ENCODE data around the gene NAT10.
"Not testable (repeated sequence)": the region's sequence is repeated elsewhere in the genome, so short reads cannot be mapped to it uniquely, and the experiment has no call there.

The NAT10 gene

DNA sequence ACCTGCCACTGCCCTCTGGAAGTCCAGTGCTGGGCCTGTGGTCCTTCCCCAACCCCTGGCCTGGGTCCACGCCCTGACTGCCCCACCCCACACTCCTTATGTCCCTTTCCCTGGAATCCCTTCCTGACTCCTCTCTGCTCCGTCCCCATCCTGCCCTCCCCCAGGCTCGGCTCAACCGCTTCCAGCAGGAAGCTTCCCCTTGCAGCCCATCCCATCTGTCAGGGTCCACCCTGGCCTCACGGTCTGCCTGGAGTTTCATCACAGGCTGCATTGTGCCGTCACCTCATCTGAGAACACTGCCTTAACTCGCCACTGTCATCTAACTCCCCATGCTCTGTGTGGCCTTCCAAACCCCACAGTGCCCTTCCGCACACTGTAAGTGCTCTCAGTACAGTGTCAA lies 64.3 kb downstream of the NAT10 start:
- DNase-seq: no peak

DNA sequence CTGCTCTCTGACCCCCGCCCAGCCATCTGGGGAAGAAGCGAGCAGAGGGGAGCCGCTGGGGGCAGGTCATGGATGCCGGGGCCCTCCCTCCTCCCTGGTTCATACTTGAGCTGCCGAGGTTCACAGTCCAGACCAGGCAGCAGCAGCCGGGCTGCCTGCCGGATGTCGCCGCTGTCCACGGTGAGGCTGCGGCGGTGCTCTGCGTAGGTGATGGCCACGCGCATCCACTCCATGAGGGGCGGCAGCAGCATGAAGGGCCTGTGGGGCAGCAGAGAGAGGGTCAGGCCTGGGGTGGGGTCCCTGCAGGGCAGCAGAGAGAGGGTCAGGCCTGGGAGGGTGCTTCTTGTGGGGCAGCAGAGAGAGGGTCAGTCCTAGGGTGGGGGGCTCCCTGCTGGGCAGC lies 67.6 kb downstream of the NAT10 start:
- no peak for DNase-seq

DNA sequence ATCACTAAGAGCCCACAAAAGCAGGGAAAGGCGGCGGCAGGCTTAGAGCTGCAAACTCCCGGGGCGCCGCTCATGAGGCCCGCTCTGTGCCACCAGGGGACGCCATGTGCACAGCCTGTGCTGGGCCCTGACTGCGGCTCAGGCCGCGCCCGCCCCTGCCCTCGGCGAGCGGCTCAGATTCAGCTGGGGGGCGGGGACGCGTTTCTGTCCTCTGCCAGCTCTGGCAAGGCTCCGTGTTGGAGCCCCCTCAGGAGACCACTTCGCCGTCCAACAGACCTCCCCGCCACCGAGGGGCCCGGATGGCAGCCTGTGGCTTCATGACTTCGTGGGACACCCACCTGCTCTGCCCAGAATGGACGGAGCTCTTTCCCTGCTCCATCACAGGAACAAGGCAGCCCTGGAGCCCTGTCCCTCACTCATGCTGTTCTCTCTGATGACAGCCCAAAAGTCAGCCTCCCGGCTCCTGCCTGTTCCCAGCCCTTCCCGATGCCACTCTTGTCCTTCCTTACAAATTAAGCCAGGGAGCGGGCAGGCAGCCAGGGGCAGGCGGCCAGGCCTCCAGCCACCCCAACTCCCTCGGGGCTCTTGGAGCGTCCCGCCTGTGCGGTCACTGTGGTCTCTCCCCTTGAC lies 69.1 kb downstream of the NAT10 start:
- peak; percentile 91 for DNase-seq

DNA sequence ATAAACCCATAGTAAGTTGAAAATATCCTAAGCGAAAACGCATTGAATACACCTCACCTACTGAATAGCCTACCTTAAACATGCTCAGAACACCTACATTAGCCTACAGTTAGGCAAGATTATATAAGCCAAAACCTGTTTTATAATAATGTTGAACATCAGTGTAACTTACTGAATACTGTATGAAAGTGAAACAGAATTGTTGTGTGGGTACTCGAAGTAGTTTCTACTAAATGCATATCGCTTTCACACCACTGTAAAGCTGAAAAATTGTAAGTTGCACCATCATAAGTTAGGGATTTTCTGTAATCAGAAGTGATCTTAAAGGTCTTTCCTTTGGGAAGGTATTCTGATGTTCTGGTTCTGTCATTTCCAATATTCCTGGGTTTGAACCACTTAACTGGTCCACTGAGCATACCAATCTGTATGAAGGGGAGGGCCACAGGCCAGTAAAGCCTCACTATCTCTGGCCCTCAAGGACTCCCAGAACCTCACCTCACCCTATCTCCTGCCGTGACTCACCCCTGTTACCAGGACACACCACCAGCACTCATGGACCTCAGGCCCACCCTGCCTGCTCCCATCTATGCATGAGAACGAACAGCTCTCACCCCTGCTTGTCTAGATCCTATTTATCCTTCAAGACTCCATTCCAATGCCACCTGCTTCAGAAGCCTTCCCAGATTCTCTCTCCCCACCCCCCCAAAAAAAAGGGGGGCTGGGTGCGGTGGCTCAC lies 70.0 kb downstream of the NAT10 start:
- no peak for DNase-seq

DNA sequence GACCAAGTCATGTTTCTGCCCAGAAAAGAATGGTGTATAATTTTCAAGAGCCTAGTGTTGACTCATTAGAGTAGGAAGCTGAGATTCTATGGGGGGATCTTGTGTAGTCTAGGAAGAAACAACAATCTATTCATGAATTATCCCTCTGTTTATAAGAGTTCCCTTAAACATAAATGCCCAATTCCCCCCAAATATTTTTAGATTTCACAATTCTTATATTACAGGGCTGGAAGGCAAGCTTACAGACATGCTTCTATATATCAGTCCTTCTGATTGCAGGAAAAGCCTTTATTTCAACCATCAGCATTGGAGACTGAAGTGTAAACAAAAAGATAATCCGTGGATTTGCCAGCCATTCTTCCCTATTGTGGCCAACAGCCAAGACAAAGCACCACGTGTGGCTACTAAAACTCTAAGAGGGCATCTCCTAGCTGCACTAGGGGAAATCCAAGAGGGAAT lies 71.4 kb downstream of the NAT10 start:
- DNase-seq: no peak

DNA sequence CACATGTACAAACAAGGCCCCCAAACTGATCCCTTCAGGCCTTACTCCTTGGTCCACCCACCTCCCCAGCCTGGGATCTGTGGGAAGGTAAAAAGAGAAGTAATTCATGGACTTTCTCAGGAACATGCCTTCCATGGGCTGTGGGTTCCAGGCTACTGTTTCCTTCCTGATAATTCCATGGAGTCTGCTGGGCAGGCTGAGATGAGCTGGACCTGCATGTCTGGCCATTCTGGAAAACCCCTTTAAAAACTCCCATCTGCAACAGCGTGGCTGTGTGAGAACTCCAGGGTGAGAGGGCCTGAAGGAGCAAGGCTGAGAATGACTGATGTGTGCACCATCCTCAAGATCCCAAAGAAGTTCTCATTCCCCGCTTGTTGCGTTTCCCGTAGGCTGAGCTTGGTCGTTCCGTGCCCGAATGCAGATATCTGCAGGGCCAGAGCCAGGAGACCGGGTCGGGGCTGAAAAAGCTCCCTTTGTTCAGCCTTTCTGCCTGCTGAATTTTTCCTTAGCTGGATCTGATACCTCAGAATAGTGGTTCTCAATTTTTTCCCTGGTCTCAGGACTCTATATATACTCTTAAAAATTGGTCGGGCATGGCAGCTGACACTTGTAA lies 72.9 kb downstream of the NAT10 start:
- no peak for DNase-seq

DNA sequence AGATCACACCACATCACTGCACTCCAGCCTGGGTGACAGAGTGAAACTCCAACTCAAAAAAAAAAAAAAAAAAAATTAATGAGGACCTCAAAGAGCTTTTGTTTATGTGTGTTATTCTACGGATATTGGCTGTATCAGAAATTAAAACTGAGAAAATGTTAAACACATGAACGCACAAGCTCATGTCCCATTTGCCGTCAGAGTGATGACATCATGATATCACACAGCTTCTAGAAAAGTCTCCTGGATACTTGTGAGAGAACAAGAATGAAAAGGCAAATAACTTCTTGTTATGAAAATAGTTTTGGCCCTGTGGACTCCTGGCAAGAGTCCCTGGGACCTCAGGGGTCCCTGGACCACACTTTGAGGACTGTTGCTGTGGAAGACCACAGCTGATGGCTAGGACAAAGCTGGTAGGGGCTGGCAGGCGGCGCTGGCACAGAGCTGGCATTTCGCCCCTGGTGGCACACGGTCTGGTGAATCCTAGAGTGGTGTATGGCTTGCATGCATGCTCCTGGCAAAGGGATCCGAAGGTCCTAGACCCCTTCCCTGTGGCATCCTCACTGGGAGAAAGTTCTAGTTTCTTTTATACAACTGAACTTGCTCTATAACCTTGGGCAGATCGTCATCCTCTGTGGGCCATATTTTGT lies 73.7 kb downstream of the NAT10 start:
- no peak for DNase-seq

DNA sequence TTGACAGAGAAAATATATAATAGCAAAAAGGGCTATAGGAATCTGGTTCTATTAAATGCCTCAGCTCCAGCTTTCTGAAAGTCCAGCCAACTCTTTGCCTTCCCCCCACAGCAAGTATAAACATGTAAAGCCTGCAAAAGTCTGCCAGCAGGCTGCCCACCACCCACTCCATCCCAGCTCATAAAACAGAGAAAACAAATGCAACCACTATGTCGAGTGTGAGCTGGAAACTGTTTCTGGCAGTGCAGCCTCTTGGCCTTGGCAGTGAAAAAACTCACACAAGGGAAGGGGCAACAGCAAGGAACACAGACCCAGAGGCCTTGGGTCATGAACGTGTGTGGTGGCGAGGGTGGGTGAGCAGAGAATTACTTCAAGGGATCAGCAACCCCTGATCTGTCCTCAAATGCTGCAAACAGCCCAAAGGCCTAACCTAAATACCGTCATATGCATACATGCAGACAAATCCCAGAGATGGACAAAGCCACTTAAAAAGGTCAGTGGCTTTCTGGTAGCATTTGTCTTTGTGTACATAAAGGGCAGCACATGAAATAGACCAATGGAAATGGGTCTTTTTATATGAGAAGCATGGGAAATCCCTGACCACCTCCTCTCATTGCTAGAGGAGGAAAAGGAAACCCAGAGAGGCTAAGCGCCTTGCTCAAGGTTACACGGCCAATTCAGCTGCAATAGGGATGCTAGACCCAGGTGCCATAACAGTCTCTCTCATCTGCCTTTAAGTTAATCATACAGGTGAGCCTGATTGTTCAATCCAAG lies 74.8 kb downstream of the NAT10 start:
- no peak for DNase-seq

DNA sequence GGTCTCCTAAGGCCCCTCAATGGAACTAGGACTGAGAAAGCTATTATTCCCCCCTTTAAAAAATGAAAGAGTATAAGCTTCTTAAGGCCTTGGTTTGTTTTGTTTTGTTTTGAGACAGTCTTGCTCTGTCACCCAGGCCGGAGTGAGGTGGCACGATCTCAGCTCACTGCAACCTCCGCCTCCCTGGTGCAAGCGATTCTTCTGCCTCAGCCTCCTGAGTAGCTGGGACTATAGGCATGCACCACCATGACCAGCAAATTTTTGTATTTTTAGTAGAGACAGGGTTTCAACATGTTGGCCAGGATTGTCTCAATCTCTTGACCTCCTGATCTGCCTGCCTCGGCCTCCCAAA lies 75.4 kb downstream of the NAT10 start:
- DNase-seq: not testable (repeated sequence)

DNA sequence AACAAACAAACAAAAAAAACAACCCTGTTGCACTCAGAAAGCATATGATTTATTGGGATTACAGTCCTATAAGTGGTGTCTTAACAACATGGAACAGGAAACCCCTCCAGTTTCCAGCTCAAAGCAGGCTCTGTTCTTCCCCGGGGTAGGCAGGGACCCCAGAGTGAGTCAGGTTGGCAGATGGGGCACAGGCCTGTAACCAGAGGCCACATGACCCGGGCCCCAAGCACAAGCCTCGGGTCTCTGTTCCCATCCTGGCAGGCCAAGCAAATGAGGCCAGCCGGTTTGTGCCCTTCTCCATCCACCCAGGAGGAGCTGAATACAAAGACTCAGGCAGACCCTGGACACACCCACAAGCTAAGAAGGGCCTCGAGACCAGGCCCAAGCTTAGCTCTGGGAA lies 75.8 kb downstream of the NAT10 start:
- DNase-seq: no peak

DNA sequence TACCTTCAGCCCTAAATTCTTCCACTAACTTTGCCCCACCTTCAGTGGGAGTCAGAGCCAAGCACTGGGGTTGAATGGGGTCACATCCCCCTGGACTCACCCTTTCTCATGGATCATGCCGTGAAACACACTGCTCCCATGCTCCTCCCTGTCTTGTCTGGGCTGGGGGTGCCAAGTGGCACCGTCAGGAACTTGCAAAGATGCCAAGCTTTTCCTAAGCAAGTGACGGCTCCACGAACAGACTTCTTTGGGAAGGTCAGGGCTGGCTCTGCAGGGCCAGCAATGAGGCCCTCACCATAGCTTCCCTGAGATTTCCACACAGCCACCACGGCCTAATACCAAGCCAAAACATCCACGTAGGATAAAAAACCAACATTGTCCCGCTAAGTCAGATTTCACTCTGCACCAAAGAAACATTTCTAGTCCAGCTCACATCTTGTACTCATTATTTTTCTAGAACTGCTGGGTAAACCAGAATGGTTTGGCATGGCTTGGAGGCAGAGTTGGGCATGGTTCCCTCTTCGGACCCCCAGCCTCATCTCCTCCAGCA lies 76.5 kb downstream of the NAT10 start:
- DNase-seq: no peak

DNA sequence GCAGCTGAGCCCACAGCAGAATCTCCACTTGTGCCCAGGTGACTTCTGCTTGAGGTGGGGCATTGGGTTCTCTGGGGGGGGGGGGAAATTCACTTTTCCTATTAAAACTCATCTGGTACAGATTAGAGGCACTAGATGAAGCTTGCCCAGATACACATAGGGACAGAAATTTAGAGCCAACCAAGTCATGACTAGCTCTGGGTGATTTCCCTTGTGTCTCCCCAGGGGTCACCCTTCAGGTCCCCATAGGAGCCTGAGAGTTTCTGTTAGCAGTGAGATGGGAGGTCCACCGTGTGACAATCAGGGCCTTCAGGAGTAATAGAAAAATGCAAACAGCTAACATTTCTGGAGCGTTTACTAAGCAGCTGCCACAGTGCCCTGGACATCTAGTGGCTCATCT lies 77.0 kb downstream of the NAT10 start:
- DNase-seq: no peak

DNA sequence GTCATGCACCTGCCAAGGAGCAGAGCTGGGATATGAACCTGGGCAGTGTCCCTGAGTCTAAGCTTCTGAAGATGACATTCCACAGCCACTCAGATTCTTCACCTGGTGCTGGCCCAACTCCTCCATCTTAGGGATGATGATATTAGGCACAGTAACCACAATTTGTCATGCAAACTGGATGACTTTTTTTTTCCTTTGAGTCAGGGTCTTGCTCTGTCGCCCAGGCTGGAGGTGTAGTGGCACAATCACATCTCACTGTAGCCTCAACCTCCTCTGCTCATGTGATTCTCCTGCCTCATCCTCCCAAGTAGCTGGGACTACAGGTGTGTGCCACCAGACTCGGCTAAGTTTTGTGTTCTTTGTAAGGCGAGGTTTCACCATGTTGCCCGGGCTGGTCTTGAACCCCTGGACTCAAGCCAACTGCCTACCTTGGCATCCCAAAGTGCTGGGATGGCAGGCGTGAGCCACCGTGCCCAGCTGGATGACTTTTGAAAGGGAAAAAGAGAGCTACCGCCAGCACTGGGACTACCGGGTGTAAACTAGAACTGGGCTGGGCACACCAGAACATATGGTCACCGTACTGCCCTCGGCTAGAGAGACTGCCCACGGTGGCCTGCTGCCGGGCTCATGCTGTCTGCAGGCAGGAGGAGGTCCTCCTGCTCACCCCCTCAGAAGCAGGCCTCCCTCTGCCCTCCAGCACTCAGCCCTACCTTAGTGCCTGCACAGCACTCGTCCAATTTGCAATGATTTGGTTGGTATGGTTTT lies 77.7 kb downstream of the NAT10 start:
- DNase-seq: no peak

DNA sequence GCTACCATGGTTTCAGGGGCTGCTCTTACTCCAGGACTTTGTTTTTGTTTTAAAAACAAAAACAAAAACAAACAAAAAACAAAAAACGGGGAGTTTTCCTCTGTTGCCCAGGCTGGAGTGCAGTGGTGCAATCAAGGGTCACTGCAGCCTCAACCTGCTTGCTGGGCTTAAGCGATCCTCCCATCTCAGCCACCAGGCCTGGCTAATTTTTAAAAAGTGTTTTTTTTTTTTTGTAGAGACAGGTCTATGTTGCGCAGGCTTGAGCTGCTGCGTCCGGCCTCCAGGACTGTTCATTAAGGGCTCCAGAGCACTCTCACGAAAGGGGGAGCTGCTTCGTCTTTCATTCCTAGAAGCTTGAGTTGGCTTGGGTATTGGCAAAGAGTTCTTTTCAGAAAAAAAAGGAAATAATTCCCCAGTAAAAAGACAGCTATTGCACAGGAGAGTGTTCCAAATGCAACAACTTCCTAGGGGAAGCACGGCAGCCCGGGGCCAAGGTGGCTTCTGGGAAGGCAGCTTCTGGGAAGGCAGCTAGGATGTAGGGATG lies 78.5 kb downstream of the NAT10 start:
- DNase-seq: no peak

DNA sequence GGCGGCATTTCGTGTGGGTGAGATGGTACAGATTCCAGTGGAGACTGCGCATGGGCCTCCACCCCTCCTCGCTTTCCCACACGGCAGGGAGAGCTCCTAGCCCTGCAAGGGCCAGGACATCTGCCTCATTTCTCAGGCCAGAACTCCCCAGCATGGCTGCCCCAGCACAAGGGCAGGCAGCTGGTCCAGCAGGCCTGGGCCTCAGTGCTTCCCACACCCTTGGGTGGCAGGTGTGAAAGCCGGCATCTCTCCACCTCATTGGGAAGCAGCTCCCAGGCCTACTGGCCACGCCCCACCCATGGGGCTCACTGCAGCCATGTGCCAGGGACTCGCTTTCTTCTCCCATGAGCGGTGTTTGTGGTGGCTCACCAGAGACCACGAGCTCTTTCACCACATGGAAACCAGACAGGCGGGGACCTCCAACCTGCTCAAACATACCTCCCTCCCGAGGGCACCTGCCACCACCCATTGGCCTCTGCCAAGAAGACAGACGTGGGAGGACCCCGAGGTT lies 79.1 kb downstream of the NAT10 start:
- DNase-seq: no peak

DNA sequence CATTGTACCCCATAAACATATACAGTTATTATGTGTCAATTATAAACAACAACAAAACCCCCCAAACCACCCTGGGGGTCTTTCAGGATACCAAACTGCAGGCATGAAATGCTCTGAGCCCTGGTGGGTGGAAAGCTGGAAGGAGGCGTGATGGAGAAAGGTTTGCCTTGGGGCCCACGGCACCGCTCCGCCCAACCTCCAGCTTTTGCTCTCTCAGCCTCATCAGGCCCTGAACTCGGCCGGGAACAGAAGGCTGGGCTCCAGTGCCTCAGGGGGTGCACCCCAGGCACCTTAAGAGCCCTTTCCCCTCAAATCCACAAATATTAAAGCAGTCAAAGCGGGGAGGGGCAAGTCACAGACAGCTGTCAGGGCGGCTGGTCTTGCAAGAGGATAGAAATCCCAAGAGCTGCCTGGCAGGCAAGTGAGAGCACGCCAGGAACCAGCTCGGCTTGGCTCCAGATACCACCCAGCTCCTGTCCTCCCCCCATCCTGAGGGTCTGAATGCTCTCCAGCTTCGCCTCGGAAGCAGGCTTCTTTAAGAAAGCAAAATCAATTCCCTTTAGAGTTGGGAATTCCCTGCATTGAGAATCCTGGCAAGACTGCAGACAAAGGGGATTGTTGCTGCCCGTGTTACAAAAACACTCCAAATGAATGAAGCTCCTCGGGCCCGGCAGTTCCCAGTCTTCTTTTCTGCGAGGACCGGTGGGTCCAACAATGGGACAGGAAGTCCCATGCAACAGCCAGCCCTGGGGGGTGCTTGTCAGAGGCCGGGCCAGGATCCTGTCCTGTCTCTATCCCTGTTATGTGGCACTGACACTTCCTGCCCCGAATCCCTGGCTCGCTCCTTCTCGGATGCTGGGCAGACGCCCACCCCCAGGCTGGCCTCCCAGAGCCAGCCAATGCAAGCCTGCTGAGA lies 80.8 kb downstream of the NAT10 start:
- no peak for DNase-seq

DNA sequence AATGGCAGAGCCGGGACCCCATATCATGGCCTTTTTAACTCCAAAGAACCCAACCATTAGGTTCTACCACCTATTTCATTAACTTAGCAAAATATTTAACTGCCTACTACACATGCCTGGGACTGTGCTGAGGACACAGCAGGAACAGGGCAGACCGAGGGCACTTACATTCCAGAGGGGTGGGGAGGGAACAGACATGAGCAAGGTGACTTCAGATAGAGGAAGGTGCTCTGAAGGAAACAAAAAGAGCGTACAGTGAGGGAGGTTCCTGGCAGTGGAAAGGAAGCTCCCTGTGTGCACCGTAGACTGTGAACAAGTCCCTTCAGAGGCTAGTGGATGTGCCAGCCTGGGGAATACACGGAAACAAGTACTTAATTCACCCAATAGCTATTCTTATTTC lies 82.8 kb downstream of the NAT10 start:
- no peak for DNase-seq

DNA sequence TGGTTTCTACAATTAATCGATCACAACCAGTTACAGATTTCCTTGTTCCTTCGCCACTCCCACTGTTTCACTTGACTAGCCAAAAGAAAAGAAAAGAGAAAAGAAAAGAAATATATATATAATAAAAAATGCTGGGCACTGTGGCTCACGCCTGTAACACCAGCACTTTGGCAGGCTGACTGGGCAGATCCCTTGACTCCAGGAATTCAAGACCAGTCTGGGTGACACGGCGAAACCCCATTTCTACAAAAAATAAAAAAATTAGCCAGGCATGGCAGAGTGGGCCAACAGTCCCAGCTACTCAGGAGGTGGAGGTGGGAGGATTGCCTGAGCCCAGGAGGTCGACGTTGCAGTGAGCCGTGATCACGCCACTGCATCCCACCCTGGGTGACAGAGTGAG lies 83.8 kb downstream of the NAT10 start:
- no peak for DNase-seq

DNA sequence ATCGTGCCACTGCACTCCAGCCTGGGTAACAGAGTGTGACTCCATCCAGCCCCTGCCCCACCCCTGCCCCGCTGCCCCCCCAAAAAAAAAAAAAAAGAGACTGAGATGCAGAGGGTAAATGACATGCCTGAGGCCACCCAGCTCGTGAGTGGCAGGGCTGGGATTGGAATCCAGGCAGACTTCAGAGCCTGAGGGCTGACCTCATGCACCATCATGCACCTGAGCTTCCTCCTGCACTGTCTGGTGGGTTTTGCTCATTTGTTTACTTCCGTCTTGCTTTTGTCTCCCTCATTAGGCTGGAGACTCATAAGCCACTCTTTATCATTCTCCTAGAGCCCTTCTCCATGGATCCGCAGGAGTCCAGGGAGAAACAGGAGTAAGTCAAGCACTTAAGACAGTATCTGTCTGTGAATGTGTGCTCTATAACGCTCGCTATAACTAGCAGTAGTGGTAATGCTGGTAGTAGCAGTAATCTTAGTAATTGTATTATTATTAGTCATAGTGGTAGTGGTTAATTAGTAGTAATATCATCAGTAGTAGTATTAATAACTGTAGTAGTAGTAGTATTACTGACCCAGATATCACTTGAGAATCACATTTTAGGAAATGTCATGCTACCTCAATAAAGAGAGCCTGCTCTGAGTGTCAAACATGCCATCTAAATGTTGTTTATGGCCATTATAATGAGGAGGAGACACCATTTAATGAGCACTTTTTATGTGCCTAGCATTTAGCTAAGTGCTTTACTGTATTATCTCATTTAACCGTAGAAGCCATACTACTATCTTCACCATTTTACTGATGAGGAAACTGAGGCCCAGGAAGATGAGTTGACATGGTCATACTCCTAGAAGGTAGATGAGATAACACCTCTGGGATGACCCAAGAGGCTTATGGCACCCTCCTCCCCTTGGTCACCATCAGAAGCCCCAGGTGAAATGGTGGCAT lies 85.0 kb downstream of the NAT10 start:
- no peak for DNase-seq

All from activated CD8-positive, alpha-beta memory T cell treated with anti-CD3 and anti-CD28 coated beads, Interleukin-2, amount 50 U/mL, for 48 hours (primary cell).